Activated CD8-positive, alpha-beta memory T cell treated with anti-CD3 and anti-CD28 coated beads for 4 hours (primary cell): Measurements from ENCODE around the gene HOXB9.

ENCODE experiments used
- DNase-seq, 2 donors: peaks; one replicate each; pipeline ENCODE4 v3.0.0-alpha.2; 2020; ENCODE audit warnings: low read depth in 2 of 2

HOXB9 gene

GRCh38 chr17:48639982-48640857 is 14.1 kb upstream of the HOXB9 start:
- no peak for DNase-seq

GRCh38 chr17:48639136-48639535 is 13.0 kb upstream of the HOXB9 start:
- DNase-seq: no peak

GRCh38 chr17:48637323-48638260 is 11.4 kb upstream of the HOXB9 start:
- DNase-seq: no peak

- peak in 1 of 2 donors; percentile 36 for DNase-seq
Observed at GRCh38 chr17:48636177-48637018, 10.2 kb upstream of the HOXB9 start.

- DNase-seq: no peak
Observed at GRCh38 chr17:48634493-48635208, 8.5 kb upstream of the HOXB9 start.

- no peak for DNase-seq
Observed at GRCh38 chr17:48633266-48633677, 7.1 kb upstream of the HOXB9 start.

GRCh38 chr17:48632579-48633265 is 6.6 kb upstream of the HOXB9 start:
- no peak for DNase-seq

- no peak for DNase-seq
Observed at GRCh38 chr17:48631693-48632578, 5.8 kb upstream of the HOXB9 start.

- DNase-seq: no peak
Observed at GRCh38 chr17:48630925-48631692, 5.0 kb upstream of the HOXB9 start.

- DNase-seq: no peak
Observed at GRCh38 chr17:48630009-48630924, 4.1 kb upstream of the HOXB9 start.

GRCh38 chr17:48629411-48629759 is 3.2 kb upstream of the HOXB9 start:
- DNase-seq: no peak

GRCh38 chr17:48628649-48629410 is 2.7 kb upstream of the HOXB9 start:
- DNase-seq: no peak

- DNase-seq: no peak
Observed at GRCh38 chr17:48627623-48628521, 1.7 kb upstream of the HOXB9 start.

GRCh38 chr17:48627118-48627597 is 1.0 kb upstream of the HOXB9 start:
- DNase-seq: no peak

GRCh38 chr17:48625495-48626244 is 488 bp downstream of the HOXB9 start:
- no peak for DNase-seq
